ENCODE results near the gene UHMK1. TPM values are rescaled to one million over a fixed set of nuclear protein-coding genes. Genes with fewer than 3 reads are reported as not detected.
"Not testable (repeated sequence)": the region's sequence is repeated elsewhere in the genome, so short reads cannot be mapped to it uniquely, and the experiment has no call there.

The UHMK1 gene, protein sequence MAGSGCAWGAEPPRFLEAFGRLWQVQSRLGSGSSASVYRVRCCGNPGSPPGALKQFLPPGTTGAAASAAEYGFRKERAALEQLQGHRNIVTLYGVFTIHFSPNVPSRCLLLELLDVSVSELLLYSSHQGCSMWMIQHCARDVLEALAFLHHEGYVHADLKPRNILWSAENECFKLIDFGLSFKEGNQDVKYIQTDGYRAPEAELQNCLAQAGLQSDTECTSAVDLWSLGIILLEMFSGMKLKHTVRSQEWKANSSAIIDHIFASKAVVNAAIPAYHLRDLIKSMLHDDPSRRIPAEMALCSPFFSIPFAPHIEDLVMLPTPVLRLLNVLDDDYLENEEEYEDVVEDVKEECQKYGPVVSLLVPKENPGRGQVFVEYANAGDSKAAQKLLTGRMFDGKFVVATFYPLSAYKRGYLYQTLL
- 10 to 100 TPM; 71.6 to 74.2 (median 73.6) TPM for total RNA-seq

DNA sequence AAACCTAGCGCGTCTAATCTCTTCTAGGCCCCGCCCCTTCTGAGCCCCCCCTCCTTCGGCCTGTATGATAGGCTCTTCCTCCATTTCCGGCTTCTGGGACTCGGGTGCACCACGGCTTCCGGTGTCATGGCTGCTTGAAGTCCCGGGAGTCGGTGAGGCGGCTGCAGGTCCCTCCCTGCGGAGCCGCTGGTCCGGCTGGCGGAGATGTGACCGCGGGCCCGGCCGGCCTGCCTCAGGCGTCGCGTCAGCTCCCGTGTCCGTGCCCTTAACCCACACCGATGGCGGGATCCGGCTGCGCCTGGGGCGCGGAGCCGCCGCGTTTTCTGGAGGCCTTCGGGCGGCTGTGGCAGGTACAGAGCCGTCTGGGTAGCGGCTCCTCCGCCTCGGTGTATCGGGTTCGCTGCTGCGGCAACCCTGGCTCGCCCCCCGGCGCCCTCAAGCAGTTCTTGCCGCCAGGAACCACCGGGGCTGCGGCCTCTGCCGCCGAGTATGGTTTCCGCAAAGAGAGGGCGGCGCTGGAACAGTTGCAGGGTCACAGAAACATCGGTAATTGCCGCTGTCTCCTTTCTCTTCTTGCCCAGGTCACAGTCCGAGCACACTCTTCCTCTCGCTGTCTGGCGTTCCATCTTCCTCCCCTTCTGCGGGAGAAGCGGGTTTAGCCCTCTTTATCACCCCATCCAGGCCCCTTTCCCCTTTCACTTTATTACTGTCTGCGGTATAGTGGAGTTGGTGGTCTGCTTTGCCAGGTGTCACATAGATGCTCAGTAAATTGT, at the start of gene UHMK1:
Gene UHMK1, plus strand, starts transcription at position 96 of the 773 bp plus-strand sequence. Its CDS starts 183 bp downstream, at position 279.
- ATAC-seq = peak; percentile 99
- H3K27me3 Mint-ChIP-seq (ENCODE audit: low read depth) = peaks cover 3% of the 10 kb centered on the region
- H3K4me1 Mint-ChIP-seq (ENCODE audit: low read depth) = peaks cover 35% of the 10 kb centered on the region
- peaks cover 11% of the 10 kb centered on the region for H3K36me3 Mint-ChIP-seq (ENCODE audit: insufficient read depth)
- peak; percentile 83 for DNase-seq
- no peaks in the 10 kb centered on the region for H3K9me3 Mint-ChIP-seq
- H3K4me3 Mint-ChIP-seq = peak within 1 kb of the TSS; percentile 91

DNA sequence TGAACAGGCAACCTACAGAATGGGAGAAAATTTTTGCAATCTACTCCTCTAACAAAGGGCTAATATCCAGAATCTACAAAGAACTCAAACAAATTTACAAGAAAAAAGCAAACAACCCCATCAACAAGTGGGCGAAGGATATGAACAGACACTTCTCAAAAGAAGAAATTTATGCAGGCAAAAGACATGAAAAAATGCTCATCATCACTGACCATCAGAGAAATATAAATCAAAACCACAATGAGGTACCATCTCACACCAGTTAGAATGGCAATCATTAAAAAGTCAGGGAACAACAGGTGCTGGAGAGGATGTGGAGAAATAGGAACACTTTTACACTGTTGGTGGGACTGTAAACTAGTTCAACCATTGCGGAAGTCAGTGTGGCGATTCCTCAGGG, 43.3 kb upstream of the UHMK1 start:
- H3K36me3 Mint-ChIP-seq (ENCODE audit: insufficient read depth); H3K4me3 Mint-ChIP-seq; ATAC-seq; H3K9me3 Mint-ChIP-seq; H3K4me1 Mint-ChIP-seq (ENCODE audit: low read depth); DNase-seq: not testable (repeated sequence)
- H3K27me3 Mint-ChIP-seq (ENCODE audit: low read depth) = peaks cover 11% of the 10 kb centered on the region

DNA sequence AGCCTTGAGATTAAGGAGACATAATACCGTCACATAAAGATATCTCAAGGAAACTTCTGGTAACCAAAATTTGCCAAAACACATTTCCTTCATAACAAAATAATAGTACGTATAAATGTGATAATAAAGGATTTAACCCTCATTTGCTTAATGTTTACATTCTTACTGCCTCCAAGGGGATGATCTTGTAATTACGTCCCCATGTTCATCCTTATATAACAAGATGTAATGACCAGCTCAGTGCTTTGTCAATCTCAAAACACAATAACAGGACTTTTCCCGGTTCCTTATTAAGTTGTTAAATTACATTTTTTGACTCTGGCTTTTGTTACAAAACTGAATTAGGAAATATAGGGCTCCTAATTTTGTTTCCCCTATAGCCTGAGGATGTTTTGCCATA, 41.3 kb upstream of the UHMK1 start:
- peaks cover 8% of the 10 kb centered on the region for H3K27me3 Mint-ChIP-seq (ENCODE audit: low read depth)
- H3K9me3 Mint-ChIP-seq = no peaks in the 10 kb centered on the region
- ATAC-seq = no peak
- no peaks in the 10 kb centered on the region for H3K36me3 Mint-ChIP-seq (ENCODE audit: insufficient read depth)
- no peak for DNase-seq
- no peaks in the 10 kb centered on the region for H3K4me1 Mint-ChIP-seq (ENCODE audit: low read depth)
- no peak overlapping the region for H3K4me3 Mint-ChIP-seq

DNA sequence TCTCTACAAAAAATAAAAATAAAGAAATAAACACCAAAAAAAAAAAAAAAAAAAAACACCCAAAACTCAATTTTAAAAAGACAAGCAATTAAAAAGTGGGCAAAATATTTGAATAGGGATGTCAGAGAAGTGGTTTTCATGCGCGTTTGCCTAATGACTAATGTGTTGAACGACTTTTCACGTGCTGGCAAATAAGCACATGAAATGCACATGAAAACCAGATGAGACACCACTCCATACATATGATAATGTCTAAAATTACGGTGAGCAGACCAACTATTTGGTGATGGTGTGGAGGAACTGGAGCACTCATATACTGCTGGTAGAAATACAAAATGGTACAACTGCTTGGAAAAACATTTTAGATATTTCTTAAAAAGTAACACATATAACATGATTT, 39.4 kb upstream of the UHMK1 start:
- Mint-ChIP-seq H3K36me3 (ENCODE audit: insufficient read depth) (no peaks in the 10 kb centered on the region), H3K4me1 (ENCODE audit: low read depth) (no peaks in the 10 kb centered on the region), H3K4me3 (no peak overlapping the region), H3K9me3 (no peaks in the 10 kb centered on the region), H3K27me3 (ENCODE audit: low read depth) (peaks cover 4% of the 10 kb centered on the region)
- DNase-seq (no peak), ATAC-seq (no peak)

DNA sequence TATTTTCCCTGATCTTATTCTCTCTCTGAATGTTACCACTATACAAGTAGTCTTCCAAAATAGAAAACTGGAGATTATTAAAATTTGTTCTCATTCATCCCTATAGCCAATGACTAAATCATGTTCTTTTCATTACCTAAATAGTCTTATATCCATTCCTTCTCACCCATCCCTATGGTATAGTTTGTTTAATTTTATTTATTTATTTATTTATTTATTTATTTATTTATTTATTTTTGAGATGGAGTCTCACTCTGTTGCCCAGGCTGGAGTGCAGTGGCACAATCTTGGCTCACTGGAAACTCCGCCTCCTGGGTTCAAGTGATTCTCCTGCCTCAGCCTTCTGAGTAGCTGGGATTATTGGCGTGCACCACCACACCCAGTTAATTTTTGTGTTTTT, 35.2 kb upstream of the UHMK1 start:
- DNase-seq; H3K27me3 Mint-ChIP-seq (ENCODE audit: low read depth); H3K4me3 Mint-ChIP-seq; ATAC-seq; H3K9me3 Mint-ChIP-seq; H3K36me3 Mint-ChIP-seq (ENCODE audit: insufficient read depth); H3K4me1 Mint-ChIP-seq (ENCODE audit: low read depth): not testable (repeated sequence)

DNA sequence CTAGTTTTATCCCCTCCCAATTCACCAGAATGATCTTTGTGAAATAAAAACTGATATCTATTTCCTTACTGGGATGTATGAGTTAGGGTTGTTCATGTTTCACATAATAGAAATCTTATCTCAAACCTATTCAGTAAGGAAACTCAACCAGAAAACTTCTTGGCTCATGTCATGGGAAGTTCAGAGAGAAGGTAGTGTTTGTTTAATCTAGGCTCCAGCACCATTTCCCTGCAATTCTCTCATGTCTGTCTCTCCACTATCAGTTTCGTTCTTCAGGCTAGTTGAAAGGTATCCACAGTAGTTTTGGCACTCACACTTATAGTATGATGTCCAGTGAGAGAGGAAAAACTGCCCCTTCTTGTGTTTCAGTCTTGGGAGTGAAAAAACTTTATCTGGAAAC, 34.6 kb upstream of the UHMK1 start:
- Mint-ChIP-seq H3K4me3 (no peak overlapping the region), H3K27me3 (ENCODE audit: low read depth) (peaks cover 3% of the 10 kb centered on the region), H3K4me1 (ENCODE audit: low read depth) (no peaks in the 10 kb centered on the region), H3K36me3 (ENCODE audit: insufficient read depth) (no peaks in the 10 kb centered on the region), H3K9me3 (peaks cover 8% of the 10 kb centered on the region)
- DNase-seq = no peak
- no peak for ATAC-seq

DNA sequence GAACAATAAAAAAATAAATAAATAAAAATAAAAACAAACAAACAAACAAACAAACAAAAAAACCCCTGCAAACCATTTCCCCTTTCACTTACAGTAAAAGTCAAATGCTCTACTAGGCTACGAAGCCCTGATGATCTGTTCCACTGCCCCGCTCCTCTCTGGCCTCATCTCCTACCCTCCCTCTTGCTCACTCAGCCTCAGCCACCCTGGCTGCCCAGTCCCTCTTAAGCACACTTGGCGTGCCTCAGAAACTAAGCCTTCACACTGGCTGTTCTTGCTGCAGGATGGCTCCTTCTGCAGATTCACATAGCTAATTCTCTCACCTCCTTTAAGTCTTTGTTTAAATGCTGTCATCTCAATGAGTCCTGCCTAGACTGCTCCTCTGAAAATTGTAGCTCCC, 30.8 kb upstream of the UHMK1 start:
- no peaks in the 10 kb centered on the region for H3K4me1 Mint-ChIP-seq (ENCODE audit: low read depth)
- H3K27me3 Mint-ChIP-seq (ENCODE audit: low read depth) = peaks cover 14% of the 10 kb centered on the region
- no peak overlapping the region for H3K4me3 Mint-ChIP-seq
- H3K9me3 Mint-ChIP-seq = peaks cover 8% of the 10 kb centered on the region
- no peaks in the 10 kb centered on the region for H3K36me3 Mint-ChIP-seq (ENCODE audit: insufficient read depth)
- DNase-seq (no peak), ATAC-seq (no peak)

DNA sequence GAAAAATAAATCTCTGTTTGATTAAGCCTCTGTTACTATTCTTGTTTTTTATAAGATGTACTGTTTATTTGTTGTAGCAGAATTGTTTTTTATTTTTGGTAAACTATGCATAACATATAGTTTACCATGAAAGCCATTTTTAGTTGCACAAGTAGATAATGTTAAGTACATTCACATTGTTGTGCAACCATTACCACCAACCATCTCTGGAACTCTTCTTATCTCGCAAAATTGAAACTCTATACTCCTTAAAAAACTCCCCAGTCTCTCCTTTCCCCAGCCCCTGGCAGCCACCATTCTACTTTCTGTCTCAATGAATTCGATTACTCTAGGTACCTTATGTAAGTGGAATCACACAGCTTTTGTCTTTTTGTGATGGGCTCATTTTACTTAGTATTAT, 27.4 kb upstream of the UHMK1 start:
- ATAC-seq (no peak), DNase-seq (no peak)
- H3K4me3 Mint-ChIP-seq = no peak overlapping the region
- peaks cover 20% of the 10 kb centered on the region for H3K27me3 Mint-ChIP-seq (ENCODE audit: low read depth)
- no peaks in the 10 kb centered on the region for H3K9me3 Mint-ChIP-seq
- H3K4me1 Mint-ChIP-seq (ENCODE audit: low read depth) = no peaks in the 10 kb centered on the region
- H3K36me3 Mint-ChIP-seq (ENCODE audit: insufficient read depth) = peaks cover 2% of the 10 kb centered on the region

DNA sequence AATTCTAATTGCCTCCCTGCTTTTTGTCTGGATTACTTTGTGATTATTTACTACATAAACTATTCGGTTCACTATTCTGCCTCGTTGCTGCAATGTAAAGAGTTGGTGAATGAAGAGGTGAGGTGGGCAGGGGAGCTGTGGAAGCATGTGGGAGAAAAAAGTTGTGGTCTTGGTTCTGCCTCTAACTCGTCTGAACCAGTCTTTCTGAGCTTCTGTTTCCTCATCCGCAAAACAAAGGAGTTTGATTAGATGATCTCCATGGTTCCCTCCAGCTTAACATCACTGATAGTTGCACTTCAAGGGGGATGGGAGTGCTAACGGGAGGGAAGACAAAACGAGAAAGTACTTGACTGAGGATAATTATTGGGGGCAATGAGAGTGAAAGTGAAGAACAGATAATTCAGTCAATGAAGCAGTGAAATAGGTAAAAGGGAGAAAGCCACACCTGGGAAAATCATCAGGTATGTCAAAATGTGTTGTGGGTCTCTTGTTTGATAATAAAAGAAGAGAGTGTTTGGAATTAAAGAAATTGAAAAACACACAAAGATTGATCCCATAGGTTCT, 26.2 kb upstream of the UHMK1 start:
- H3K9me3 Mint-ChIP-seq = peaks cover 6% of the 10 kb centered on the region
- no peak for DNase-seq
- H3K4me1 Mint-ChIP-seq (ENCODE audit: low read depth) = no peaks in the 10 kb centered on the region
- no peak overlapping the region for H3K4me3 Mint-ChIP-seq
- peaks cover 20% of the 10 kb centered on the region for H3K27me3 Mint-ChIP-seq (ENCODE audit: low read depth)
- ATAC-seq = no peak
- H3K36me3 Mint-ChIP-seq (ENCODE audit: insufficient read depth) = peaks cover 2% of the 10 kb centered on the region

DNA sequence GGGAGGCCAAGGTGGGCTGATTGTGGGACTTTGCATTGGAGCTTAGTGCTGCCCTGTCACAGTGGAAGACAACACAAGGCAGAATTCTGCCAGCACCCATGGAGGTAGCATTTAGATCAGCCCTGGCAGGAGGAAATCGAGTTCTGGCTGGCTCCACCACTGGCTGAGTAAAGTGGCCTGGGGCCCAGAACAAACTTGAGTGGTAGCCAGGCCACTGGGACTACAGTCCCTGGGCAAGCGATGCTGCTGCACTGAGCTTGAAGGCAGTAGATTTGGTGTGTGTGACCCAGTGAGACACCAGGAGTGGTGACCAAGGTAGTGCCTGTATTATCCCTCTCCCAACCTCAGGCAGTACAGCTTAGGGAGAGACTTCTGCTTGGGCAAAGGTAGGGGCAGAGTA, 22.5 kb upstream of the UHMK1 start:
- Mint-ChIP-seq H3K9me3 (peaks cover 11% of the 10 kb centered on the region), H3K4me3 (no peak overlapping the region), H3K4me1 (ENCODE audit: low read depth) (no peaks in the 10 kb centered on the region), H3K36me3 (ENCODE audit: insufficient read depth) (peaks cover 2% of the 10 kb centered on the region), H3K27me3 (ENCODE audit: low read depth) (peaks cover 13% of the 10 kb centered on the region)
- DNase-seq (no peak), ATAC-seq (no peak)

DNA sequence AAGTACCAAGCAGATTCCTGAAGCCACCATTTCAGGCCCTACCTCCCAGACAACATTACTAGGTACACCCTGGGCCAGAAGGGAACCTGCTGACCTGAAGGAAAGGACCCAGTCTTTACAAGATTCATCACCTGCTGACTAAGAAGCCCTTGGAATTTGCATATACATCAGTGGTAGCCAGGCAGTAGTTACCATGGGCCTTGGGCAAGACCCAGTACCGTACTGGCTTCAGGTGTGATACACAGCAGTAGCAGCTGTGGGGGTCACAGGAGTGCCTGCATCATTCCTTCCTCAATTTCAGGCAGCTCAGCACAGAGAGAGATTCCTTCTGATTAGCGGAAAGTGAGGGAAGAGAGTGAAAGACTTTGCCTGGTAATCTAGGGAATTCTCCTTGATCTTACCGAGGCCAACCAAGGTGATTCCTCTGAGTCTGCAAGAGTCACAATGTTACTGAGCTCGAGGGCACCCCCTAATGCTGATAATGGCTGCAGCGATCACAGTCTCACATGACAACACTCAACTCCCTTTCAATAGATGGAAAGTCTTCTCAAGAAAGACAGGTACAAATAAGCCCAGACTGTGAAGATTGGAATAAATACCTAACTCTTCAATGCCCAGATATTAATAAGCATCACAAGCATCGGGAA, 22.0 kb upstream of the UHMK1 start:
- peaks cover 2% of the 10 kb centered on the region for H3K36me3 Mint-ChIP-seq (ENCODE audit: insufficient read depth)
- H3K9me3 Mint-ChIP-seq = peaks cover 11% of the 10 kb centered on the region
- ATAC-seq (no peak), DNase-seq (no peak)
- no peak overlapping the region for H3K4me3 Mint-ChIP-seq
- no peaks in the 10 kb centered on the region for H3K4me1 Mint-ChIP-seq (ENCODE audit: low read depth)
- peaks cover 10% of the 10 kb centered on the region for H3K27me3 Mint-ChIP-seq (ENCODE audit: low read depth)

DNA sequence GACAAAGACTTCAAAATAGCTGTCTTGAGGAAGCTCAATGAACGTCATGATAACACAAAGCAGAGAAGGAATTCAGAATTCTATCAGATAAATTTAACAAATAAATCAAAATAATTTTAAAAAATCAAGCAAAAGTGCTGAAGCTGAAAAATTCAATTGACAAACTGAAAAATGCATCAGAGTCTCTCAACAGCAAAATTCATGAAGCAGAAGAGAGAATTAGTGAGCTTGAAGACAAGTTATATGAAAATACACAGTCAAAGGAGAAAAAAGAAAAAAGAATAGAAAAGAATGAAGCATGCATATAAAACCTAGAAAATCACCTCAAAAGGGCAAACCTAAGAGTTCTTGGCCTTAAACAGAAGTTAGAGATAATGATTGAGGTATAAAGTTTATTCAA, 21.0 kb upstream of the UHMK1 start:
- no peak overlapping the region for H3K4me3 Mint-ChIP-seq
- ATAC-seq (no peak), DNase-seq (no peak)
- H3K36me3 Mint-ChIP-seq (ENCODE audit: insufficient read depth) = peaks cover 2% of the 10 kb centered on the region
- peaks cover 11% of the 10 kb centered on the region for H3K9me3 Mint-ChIP-seq
- H3K4me1 Mint-ChIP-seq (ENCODE audit: low read depth) = no peaks in the 10 kb centered on the region
- H3K27me3 Mint-ChIP-seq (ENCODE audit: low read depth) = peaks cover 6% of the 10 kb centered on the region

DNA sequence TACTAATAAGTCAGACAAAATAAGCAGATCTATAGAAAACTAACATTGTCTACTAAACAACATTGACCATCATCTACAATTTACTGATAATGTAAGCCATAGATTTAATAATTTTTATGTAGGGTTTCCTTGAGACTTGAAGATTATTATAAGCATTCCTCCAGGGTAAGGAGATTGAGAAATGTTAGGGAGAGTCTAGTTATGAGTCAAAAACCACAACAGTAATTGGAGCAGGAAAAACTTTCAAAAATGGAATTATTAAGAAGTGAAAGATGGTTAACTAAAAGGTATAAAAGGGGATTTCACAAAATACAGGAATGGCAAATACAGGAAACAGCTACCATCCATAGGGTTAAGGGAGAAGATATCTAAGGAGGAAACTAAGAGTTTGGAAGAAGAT, 12.4 kb upstream of the UHMK1 start:
- Mint-ChIP-seq H3K4me1 (ENCODE audit: low read depth) (no peaks in the 10 kb centered on the region), H3K27me3 (ENCODE audit: low read depth) (peaks cover 33% of the 10 kb centered on the region), H3K9me3 (no peaks in the 10 kb centered on the region), H3K4me3 (no peak overlapping the region), H3K36me3 (ENCODE audit: insufficient read depth) (no peaks in the 10 kb centered on the region)
- no peak for ATAC-seq
- no peak for DNase-seq

DNA sequence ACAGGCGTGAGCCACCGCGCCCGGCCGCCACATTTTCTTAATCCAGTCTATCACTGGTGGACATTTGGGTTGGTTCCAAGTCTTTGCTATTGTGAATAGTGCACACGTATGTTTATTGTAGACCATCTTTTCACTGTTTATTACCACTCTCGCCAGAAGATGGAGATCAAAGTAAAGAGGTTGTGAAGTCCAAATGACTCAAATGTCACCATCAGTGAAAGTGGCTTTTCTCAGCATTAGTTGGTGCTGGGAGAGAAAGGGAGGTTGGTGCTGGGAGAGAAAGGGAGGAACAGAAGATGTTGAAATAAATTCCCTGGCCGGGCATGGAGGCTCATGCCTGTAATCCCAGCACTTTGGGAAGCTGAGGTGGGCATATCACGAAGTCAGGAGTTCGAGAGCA, 10.4 kb upstream of the UHMK1 start:
- H3K27me3 Mint-ChIP-seq (ENCODE audit: low read depth) = peaks cover 37% of the 10 kb centered on the region
- no peaks in the 10 kb centered on the region for H3K36me3 Mint-ChIP-seq (ENCODE audit: insufficient read depth)
- DNase-seq = no peak
- H3K9me3 Mint-ChIP-seq = no peaks in the 10 kb centered on the region
- H3K4me1 Mint-ChIP-seq (ENCODE audit: low read depth) = no peaks in the 10 kb centered on the region
- no peak for ATAC-seq
- H3K4me3 Mint-ChIP-seq = no peak overlapping the region
